ENCODE results near the gene RASSF1.

The RASSF1 gene

DNA sequence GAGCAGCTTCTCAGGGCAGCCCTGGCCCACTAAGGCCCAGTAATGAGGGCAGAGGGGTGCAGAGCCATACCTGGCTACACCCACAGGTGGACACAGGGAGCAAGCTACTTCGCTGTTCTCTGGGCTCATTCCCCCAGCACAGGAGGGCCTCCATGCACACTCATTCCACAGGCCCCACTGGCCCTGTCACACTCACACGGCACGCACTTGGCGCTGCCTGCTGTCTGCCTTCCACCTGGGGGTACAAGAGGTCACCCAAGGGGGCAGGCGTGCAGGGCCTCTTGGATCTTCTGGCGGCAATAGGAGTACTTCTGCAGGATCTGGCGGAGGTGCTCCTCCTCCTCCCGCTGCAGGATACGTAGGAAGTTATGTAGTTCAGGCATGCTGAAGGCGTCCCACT, 10.3 kb downstream of the RASSF1 start:
- peaks cover 72% of the 10 kb centered on the region for H4K20me1 ChIP-seq (ENCODE audit: insufficient read depth, low read length, poor library complexity, severe bottlenecking)
- no peaks in the 10 kb centered on the region for H3K27me3 ChIP-seq (ENCODE audit: insufficient read depth, low read length, poor library complexity, severe bottlenecking)
- peaks cover 25% of the 10 kb centered on the region for H3K4me1 ChIP-seq (ENCODE audit: insufficient read depth, low read length, poor library complexity, severe bottlenecking)
- H3K79me2 ChIP-seq (ENCODE audit: insufficient read depth, low read length) = peaks cover 73% of the 10 kb centered on the region
- H3K36me3 ChIP-seq (ENCODE audit: insufficient read depth, low read length) = peaks cover 46% of the 10 kb centered on the region
- H2AFZ ChIP-seq (ENCODE audit: low read length) = no peak overlapping the region
- no peaks in the 10 kb centered on the region for H3K9me2 ChIP-seq (replicated peaks; ENCODE audit: low read depth, low read length)
- H3K4me2 ChIP-seq (ENCODE audit: low read depth, low read length, poor library complexity, severe bottlenecking) = no peak overlapping the region
- H3K9me3 ChIP-seq (ENCODE audit: insufficient read depth, low read depth, low read length) = no peaks in the 10 kb centered on the region
- H3K4me3 ChIP-seq (ENCODE audit: low read length, poor library complexity, severe bottlenecking) = no peak overlapping the region
- TF ChIP-seq, protein P1, sequence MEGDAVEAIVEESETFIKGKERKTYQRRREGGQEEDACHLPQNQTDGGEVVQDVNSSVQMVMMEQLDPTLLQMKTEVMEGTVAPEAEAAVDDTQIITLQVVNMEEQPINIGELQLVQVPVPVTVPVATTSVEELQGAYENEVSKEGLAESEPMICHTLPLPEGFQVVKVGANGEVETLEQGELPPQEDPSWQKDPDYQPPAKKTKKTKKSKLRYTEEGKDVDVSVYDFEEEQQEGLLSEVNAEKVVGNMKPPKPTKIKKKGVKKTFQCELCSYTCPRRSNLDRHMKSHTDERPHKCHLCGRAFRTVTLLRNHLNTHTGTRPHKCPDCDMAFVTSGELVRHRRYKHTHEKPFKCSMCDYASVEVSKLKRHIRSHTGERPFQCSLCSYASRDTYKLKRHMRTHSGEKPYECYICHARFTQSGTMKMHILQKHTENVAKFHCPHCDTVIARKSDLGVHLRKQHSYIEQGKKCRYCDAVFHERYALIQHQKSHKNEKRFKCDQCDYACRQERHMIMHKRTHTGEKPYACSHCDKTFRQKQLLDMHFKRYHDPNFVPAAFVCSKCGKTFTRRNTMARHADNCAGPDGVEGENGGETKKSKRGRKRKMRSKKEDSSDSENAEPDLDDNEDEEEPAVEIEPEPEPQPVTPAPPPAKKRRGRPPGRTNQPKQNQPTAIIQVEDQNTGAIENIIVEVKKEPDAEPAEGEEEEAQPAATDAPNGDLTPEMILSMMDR (conservative IDR thresholded peaks at IDR 0.05; ENCODE audit: low read length) = no peak
- no peak for TF ChIP-seq EZH2phosphoT487 (IDR thresholded peaks at IDR 0.05; ENCODE audit: borderline replicate concordance)
- peaks cover 9% of the 10 kb centered on the region for H3F3A ChIP-seq (ENCODE audit: low read depth)
- no peak overlapping the region for H3K9ac ChIP-seq (ENCODE audit: low read depth, low read length, poor library complexity, severe bottlenecking)

DNA sequence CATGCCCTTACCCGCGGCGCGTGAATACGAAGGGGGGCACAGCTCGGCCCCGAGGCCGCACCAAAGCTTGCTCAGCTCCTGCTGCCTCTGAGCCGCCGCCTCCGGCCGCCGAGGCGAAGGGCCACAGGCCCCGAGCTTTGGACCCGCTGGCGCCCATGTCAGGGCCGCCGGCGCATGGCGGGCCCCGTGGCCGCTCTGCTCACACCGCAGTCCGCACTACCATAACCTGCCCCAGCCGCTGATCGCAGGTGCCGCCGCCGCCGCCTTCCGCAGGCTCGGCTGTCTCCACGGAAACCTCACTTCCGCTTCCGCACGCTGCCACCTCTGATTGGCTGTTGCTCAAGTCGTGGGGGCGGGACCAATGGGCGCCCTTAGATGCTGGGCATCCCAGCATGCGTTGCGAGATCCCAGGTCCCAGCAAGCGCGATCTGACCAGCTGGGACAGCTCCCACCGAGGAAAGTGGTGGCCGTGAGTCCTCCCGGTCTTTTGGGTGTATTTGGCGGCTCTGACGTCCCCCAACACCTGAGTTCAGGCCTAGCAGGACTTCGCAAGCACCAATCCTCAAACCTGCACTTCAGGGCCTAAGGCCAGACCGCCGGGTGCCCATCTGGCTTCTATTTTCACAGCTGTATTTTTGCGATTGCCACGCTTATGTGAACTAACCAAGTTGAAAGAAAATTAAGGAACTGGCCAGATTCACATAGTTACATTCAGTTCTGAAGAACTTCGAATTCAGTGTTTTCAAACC, 12.5 kb downstream of the RASSF1 start, which contains the start of gene TUSC2:
Gene TUSC2 (minus strand): TSS at position 281 of the 749 bp plus-strand sequence. CDS start 124 bp downstream, at position 157.
- Histone ChIP-seq H3K9ac (ENCODE audit: low read depth, low read length, poor library complexity, severe bottlenecking) (peak within 1 kb of the TSS; percentile 82), H3K4me3 (ENCODE audit: low read length, poor library complexity, severe bottlenecking) (peak within 1 kb of the TSS; percentile 94), H3K27me3 (ENCODE audit: insufficient read depth, low read length, poor library complexity, severe bottlenecking) (no peaks in the 10 kb centered on the region), H3K4me2 (ENCODE audit: low read depth, low read length, poor library complexity, severe bottlenecking) (peak within 1 kb of the TSS; percentile 95), H3K9me3 (ENCODE audit: insufficient read depth, low read depth, low read length) (no peaks in the 10 kb centered on the region), H3K9me2 (replicated peaks; ENCODE audit: low read depth, low read length) (no peaks in the 10 kb centered on the region), H2AFZ (ENCODE audit: low read length) (no peak within 1 kb of the TSS), H3K4me1 (ENCODE audit: insufficient read depth, low read length, poor library complexity, severe bottlenecking) (peaks cover 15% of the 10 kb centered on the region), H3K36me3 (ENCODE audit: insufficient read depth, low read length) (peaks cover 35% of the 10 kb centered on the region), H3F3A (ENCODE audit: low read depth) (peaks cover 9% of the 10 kb centered on the region), H4K20me1 (ENCODE audit: insufficient read depth, low read length, poor library complexity, severe bottlenecking) (peaks cover 49% of the 10 kb centered on the region), H3K79me2 (ENCODE audit: insufficient read depth, low read length) (peaks cover 51% of the 10 kb centered on the region)
- TF ChIP-seq EZH2phosphoT487 (IDR thresholded peaks at IDR 0.05; ENCODE audit: borderline replicate concordance) = no peak
- TF ChIP-seq, protein P1 (conservative IDR thresholded peaks at IDR 0.05; ENCODE audit: low read length) = no peak

DNA sequence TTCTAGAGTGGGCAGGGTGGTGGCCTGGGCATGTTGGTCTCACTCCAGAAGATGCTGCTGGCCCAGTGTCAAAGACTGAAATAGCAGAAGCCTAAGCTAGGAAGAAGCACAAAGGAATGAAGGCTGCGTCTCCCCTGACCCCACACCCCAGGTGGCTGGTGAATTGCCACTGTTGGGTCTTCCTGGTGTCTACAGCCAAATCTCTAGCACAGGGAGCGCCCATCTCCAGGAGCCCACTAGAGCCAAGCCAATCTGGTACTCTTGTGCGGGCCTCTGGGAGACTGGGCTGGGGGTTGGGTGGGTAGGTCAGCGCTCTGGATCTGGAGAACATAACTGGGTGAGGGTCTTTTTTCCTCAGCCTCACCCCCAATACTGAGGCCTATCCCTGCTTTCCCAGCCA, 13.5 kb downstream of the RASSF1 start:
- peaks cover 15% of the 10 kb centered on the region for H3K4me1 ChIP-seq (ENCODE audit: insufficient read depth, low read length, poor library complexity, severe bottlenecking)
- H3F3A ChIP-seq (ENCODE audit: low read depth) = peaks cover 9% of the 10 kb centered on the region
- peak overlapping the region; percentile 95 for H3K4me2 ChIP-seq (ENCODE audit: low read depth, low read length, poor library complexity, severe bottlenecking)
- H2AFZ ChIP-seq (ENCODE audit: low read length) = no peak overlapping the region
- peaks cover 30% of the 10 kb centered on the region for H3K36me3 ChIP-seq (ENCODE audit: insufficient read depth, low read length)
- no peaks in the 10 kb centered on the region for H3K9me3 ChIP-seq (ENCODE audit: insufficient read depth, low read depth, low read length)
- peak overlapping the region; percentile 94 for H3K4me3 ChIP-seq (ENCODE audit: low read length, poor library complexity, severe bottlenecking)
- peaks cover 41% of the 10 kb centered on the region for H3K79me2 ChIP-seq (ENCODE audit: insufficient read depth, low read length)
- H3K27me3 ChIP-seq (ENCODE audit: insufficient read depth, low read length, poor library complexity, severe bottlenecking) = no peaks in the 10 kb centered on the region
- TF ChIP-seq, protein P1 (conservative IDR thresholded peaks at IDR 0.05; ENCODE audit: low read length) = no peak
- no peak for TF ChIP-seq EZH2phosphoT487 (IDR thresholded peaks at IDR 0.05; ENCODE audit: borderline replicate concordance)
- H4K20me1 ChIP-seq (ENCODE audit: insufficient read depth, low read length, poor library complexity, severe bottlenecking) = peaks cover 41% of the 10 kb centered on the region
- H3K9me2 ChIP-seq (replicated peaks; ENCODE audit: low read depth, low read length) = no peaks in the 10 kb centered on the region
- H3K9ac ChIP-seq (ENCODE audit: low read depth, low read length, poor library complexity, severe bottlenecking) = peak overlapping the region; percentile 82

Measured in Loucy (cell line).